H1 (cell line): ENCODE measurements around the gene HEBP1. TPM values are rescaled to one million over a fixed set of nuclear protein-coding genes. Genes with fewer than 3 reads are reported as not detected.
A peak's percentile ranks its signal among the peaks of the same experiment; 100 is the strongest.

Experiments
- CTBP2 ChIP-seq: IDR thresholded peaks from 2 replicates; pipeline ENCODE4 v1.7.0; 2011; ENCODE audit warnings: borderline replicate concordance, mild to moderate bottlenecking, moderate library complexity, mixed read lengths, low read length; ENCODE audit not compliant: insufficient read depth, insufficient read length
- EP300 ChIP-seq, 2 experiments: IDR thresholded peaks; 1 replicate in 1 of 2; 2 replicates in 1 of 2; pipeline ENCODE4 v1.6.1; 2011 to 2012; ENCODE audit warnings: low read depth in 2 of 2, low read length in 2 of 2, mild to moderate bottlenecking in 2 of 2, borderline replicate concordance in 1 of 2, inconsistent platforms in 1 of 2, moderate library complexity in 1 of 2
- GABPA ChIP-seq: IDR thresholded peaks from 2 replicates; pipeline ENCODE4 v1.6.1; 2011; ENCODE audit warnings: mild to moderate bottlenecking, low read length, moderate library complexity, borderline replicate concordance; ENCODE audit not compliant: insufficient read depth
- KDM5A ChIP-seq: fragments of 200-600 bp; IDR thresholded peaks from 2 replicates; pipeline ENCODE4 v1.7.1; 2012; ENCODE audit warnings: mild to moderate bottlenecking, low read length, inconsistent platforms, mixed read lengths
- RXRA ChIP-seq: IDR thresholded peaks from 2 replicates; pipeline ENCODE4 v1.6.1; 2011; ENCODE audit warnings: low read depth, mild to moderate bottlenecking, low read length, moderate library complexity; ENCODE audit not compliant: insufficient read depth
- SP4 ChIP-seq: IDR thresholded peaks from 2 replicates; pipeline ENCODE4 v1.6.1; 2012; ENCODE audit warnings: low read length, inconsistent platforms
- SUZ12 ChIP-seq: fragments of 200-600 bp; sonication (generic); IDR thresholded peaks from 2 replicates; pipeline ENCODE4 v1.6.1; 2012; ENCODE audit warnings: mild to moderate bottlenecking, inconsistent platforms, low read length, moderate library complexity, mixed read lengths
- TEAD4 ChIP-seq: IDR thresholded peaks from 2 replicates; pipeline ENCODE4 v1.6.1; 2012; ENCODE audit warnings: low read depth, low read length, inconsistent platforms, mixed read lengths
- YY1 ChIP-seq: IDR thresholded peaks from 2 replicates; pipeline ENCODE4 v1.6.1; 2011; ENCODE audit warnings: low read depth, mild to moderate bottlenecking, low read length
- polyA plus RNA-seq, 7 experiments: library from polyadenylated mRNA; depleted of rRNA in 3 of 7; stranded (reverse) in 5 of 7; unstranded in 2 of 7; fragments of >200 nt in 5 of 7; fragments of 200-250 nt in 2 of 7; gene quantifications; 1 replicate in 5 of 7; 2 replicates in 1 of 7; 4 replicates in 1 of 7; pipeline versions ENCODE4 v1.2.1 to v1.2.3, GENCODE V29; 2011 to 2013; ENCODE audit warnings: missing spikeins in 2 of 7, mixed read lengths in 2 of 7
- total RNA-seq: library from RNA; stranded (reverse); fragmentation: NEBNext Ultra II Directional; extraction: Animal tissue kit (Norgen Biotek cat#: 25700); gene quantifications from 2 replicates; pipeline ENCODE4 v1.2.1, GENCODE V29; 2021
- TF ChIP-seq, protein P1 (sequence below): fragments of 300-600 bp; sonication (generic); IDR thresholded peaks from 2 replicates; pipeline ENCODE4 v1.7.1; 2012; ENCODE audit warnings: low read length, moderate library complexity, mild to moderate bottlenecking, inconsistent platforms; ENCODE audit not compliant: insufficient replicate concordance

Gene HEBP1
- total and polyA plus RNA-seq, 2 of the 8 experiments (the other 6 are each of a cell fraction or from before 2014, with no cell fraction given) = 30.8 to 56.1 TPM

- TF ChIP-seq, protein P1, sequence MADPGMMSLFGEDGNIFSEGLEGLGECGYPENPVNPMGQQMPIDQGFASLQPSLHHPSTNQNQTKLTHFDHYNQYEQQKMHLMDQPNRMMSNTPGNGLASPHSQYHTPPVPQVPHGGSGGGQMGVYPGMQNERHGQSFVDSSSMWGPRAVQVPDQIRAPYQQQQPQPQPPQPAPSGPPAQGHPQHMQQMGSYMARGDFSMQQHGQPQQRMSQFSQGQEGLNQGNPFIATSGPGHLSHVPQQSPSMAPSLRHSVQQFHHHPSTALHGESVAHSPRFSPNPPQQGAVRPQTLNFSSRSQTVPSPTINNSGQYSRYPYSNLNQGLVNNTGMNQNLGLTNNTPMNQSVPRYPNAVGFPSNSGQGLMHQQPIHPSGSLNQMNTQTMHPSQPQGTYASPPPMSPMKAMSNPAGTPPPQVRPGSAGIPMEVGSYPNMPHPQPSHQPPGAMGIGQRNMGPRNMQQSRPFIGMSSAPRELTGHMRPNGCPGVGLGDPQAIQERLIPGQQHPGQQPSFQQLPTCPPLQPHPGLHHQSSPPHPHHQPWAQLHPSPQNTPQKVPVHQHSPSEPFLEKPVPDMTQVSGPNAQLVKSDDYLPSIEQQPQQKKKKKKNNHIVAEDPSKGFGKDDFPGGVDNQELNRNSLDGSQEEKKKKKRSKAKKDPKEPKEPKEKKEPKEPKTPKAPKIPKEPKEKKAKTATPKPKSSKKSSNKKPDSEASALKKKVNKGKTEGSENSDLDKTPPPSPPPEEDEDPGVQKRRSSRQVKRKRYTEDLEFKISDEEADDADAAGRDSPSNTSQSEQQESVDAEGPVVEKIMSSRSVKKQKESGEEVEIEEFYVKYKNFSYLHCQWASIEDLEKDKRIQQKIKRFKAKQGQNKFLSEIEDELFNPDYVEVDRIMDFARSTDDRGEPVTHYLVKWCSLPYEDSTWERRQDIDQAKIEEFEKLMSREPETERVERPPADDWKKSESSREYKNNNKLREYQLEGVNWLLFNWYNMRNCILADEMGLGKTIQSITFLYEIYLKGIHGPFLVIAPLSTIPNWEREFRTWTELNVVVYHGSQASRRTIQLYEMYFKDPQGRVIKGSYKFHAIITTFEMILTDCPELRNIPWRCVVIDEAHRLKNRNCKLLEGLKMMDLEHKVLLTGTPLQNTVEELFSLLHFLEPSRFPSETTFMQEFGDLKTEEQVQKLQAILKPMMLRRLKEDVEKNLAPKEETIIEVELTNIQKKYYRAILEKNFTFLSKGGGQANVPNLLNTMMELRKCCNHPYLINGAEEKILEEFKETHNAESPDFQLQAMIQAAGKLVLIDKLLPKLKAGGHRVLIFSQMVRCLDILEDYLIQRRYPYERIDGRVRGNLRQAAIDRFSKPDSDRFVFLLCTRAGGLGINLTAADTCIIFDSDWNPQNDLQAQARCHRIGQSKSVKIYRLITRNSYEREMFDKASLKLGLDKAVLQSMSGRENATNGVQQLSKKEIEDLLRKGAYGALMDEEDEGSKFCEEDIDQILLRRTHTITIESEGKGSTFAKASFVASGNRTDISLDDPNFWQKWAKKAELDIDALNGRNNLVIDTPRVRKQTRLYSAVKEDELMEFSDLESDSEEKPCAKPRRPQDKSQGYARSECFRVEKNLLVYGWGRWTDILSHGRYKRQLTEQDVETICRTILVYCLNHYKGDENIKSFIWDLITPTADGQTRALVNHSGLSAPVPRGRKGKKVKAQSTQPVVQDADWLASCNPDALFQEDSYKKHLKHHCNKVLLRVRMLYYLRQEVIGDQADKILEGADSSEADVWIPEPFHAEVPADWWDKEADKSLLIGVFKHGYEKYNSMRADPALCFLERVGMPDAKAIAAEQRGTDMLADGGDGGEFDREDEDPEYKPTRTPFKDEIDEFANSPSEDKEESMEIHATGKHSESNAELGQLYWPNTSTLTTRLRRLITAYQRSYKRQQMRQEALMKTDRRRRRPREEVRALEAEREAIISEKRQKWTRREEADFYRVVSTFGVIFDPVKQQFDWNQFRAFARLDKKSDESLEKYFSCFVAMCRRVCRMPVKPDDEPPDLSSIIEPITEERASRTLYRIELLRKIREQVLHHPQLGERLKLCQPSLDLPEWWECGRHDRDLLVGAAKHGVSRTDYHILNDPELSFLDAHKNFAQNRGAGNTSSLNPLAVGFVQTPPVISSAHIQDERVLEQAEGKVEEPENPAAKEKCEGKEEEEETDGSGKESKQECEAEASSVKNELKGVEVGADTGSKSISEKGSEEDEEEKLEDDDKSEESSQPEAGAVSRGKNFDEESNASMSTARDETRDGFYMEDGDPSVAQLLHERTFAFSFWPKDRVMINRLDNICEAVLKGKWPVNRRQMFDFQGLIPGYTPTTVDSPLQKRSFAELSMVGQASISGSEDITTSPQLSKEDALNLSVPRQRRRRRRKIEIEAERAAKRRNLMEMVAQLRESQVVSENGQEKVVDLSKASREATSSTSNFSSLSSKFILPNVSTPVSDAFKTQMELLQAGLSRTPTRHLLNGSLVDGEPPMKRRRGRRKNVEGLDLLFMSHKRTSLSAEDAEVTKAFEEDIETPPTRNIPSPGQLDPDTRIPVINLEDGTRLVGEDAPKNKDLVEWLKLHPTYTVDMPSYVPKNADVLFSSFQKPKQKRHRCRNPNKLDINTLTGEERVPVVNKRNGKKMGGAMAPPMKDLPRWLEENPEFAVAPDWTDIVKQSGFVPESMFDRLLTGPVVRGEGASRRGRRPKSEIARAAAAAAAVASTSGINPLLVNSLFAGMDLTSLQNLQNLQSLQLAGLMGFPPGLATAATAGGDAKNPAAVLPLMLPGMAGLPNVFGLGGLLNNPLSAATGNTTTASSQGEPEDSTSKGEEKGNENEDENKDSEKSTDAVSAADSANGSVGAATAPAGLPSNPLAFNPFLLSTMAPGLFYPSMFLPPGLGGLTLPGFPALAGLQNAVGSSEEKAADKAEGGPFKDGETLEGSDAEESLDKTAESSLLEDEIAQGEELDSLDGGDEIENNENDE = no peak
- TF ChIP-seq EP300 (IDR thresholded peaks at IDR 0.05; ENCODE audit: borderline replicate concordance in 1 of 2, low read depth in 2 of 2, low read length in 2 of 2) = peak in 1 of 2 experiments; percentile 20; a peak in 1 of 3 replicates
- no peak for TF ChIP-seq KDM5A
- no peak for TF ChIP-seq SP4
- no peak for TF ChIP-seq CTBP2
- TF ChIP-seq YY1 = peak; percentile 53
- no peak for TF ChIP-seq SUZ12
- no peak for TF ChIP-seq RXRA
- no peak for TF ChIP-seq GABPA
- peak; percentile 94 for TF ChIP-seq TEAD4
These were observed 28.9 kb upstream of the HEBP1 start (continued) for GRCh38 chr12:13028825-13029570.
